Measurements from ENCODE around the gene GIPR. TPM values are rescaled to one million over a fixed set of nuclear protein-coding genes. Genes with fewer than 3 reads are reported as not detected.
A peak's percentile ranks its signal among the peaks of the same experiment; 100 is the strongest.

Gene GIPR
- total RNA-seq, 1 experiment from 2014 or later, result 1.9 TPM

GRCh38 chr19:45713141-45713540, 45.1 kb downstream of the GIPR start:
- no peak for TF ChIP-seq CTCF (conservative IDR thresholded peaks at IDR 0.05; ENCODE audit: low read depth, low read length)
- no peak for TF ChIP-seq EZH2 (IDR thresholded peaks at IDR 0.05; ENCODE audit: low read length, unreplicated experiment)
- TF ChIP-seq EZH2phosphoT487 (IDR thresholded peaks at IDR 0.05; ENCODE audit: borderline replicate concordance, low read length), result no peak
- ATAC-seq (no peak), DNase-seq (no peak)
- Histone ChIP-seq H2AFZ (ENCODE audit: low read length) (no peak overlapping the region), H3F3A (ENCODE audit: low read length, unreplicated experiment) (no peaks in the 10 kb centered on the region), H3K4me2 (ENCODE audit: low read length) (no peak overlapping the region), H3K9ac (ENCODE audit: low read length) (no peak overlapping the region), H3K27me3 (ENCODE audit: low read length) (no peaks in the 10 kb centered on the region), H3K79me2 (ENCODE audit: low read length) (peaks cover 33% of the 10 kb centered on the region), H3K4me1 (ENCODE audit: insufficient read depth, low read length) (peaks cover 15% of the 10 kb centered on the region), H3K4me3 (ENCODE audit: low read length) (no peak overlapping the region), H3K9me2 (replicated peaks; ENCODE audit: low read length) (no peaks in the 10 kb centered on the region), H3K9me3 (ENCODE audit: low read length) (no peaks in the 10 kb centered on the region), H3K27ac (ENCODE audit: low read length) (no peak overlapping the region), H4K20me1 (ENCODE audit: low read length) (no peaks in the 10 kb centered on the region), H3K36me3 (ENCODE audit: low read depth, low read length) (no peaks in the 10 kb centered on the region)
- ChIA-PET CTCF (interaction anchor here (0.5 kb wide), 1 partner anchor 19 kb away, joined by 3 read pairs; no protein-coding TSS in a partner anchor), POLR2A (ENCODE audit: unreplicated experiment) (no interaction called here)
- intact Hi-C loops (cut with micrococcal nuclease), result no loop called here
- no TSS peak for BruUV-seq (replicated peaks)

GRCh38 chr19:45715139-45715538, 47.1 kb downstream of the GIPR start:
- POLR2A ChIA-PET (ENCODE audit: unreplicated experiment), result no interaction called here
- TF ChIP-seq CTCF (conservative IDR thresholded peaks at IDR 0.05; ENCODE audit: low read depth, low read length), result no peak
- TF ChIP-seq EZH2phosphoT487 (IDR thresholded peaks at IDR 0.05; ENCODE audit: borderline replicate concordance, low read length), result no peak
- no peak for TF ChIP-seq EZH2 (IDR thresholded peaks at IDR 0.05; ENCODE audit: low read length, unreplicated experiment)
- no peaks in the 10 kb centered on the region for H3K27me3 ChIP-seq (ENCODE audit: low read length)
- no peak overlapping the region for H3K4me2 ChIP-seq (ENCODE audit: low read length)
- H3K4me1 ChIP-seq (ENCODE audit: insufficient read depth, low read length), result peaks cover 15% of the 10 kb centered on the region
- ATAC-seq (no peak), DNase-seq (no peak)
- H3K4me3 ChIP-seq (ENCODE audit: low read length), result no peak overlapping the region
- H3K27ac ChIP-seq (ENCODE audit: low read length), result no peak overlapping the region
- H4K20me1 ChIP-seq (ENCODE audit: low read length), result no peaks in the 10 kb centered on the region
- CTCF ChIA-PET, result no interaction called here
- no TSS peak for BruUV-seq (replicated peaks)
- H3K36me3 ChIP-seq (ENCODE audit: low read depth, low read length), result no peaks in the 10 kb centered on the region
- intact Hi-C loops (cut with micrococcal nuclease), result no loop called here
- H3F3A ChIP-seq (ENCODE audit: low read length, unreplicated experiment), result no peaks in the 10 kb centered on the region
- H3K9me2 ChIP-seq (replicated peaks; ENCODE audit: low read length), result no peaks in the 10 kb centered on the region
- H2AFZ ChIP-seq (ENCODE audit: low read length), result no peak overlapping the region
- H3K9ac ChIP-seq (ENCODE audit: low read length), result no peak overlapping the region
- H3K9me3 ChIP-seq (ENCODE audit: low read length), result no peaks in the 10 kb centered on the region
- H3K79me2 ChIP-seq (ENCODE audit: low read length), result peaks cover 33% of the 10 kb centered on the region

- H2AFZ ChIP-seq (ENCODE audit: low read length), result peak overlapping the region; percentile 74
Observed at GRCh38 chr19:45716359-45717130, 48.5 kb downstream of the GIPR start.

More at GRCh38 chr19:45716359-45717130, 48.5 kb downstream of the GIPR start:
- Histone ChIP-seq H3K79me2 (ENCODE audit: low read length) (peaks cover 33% of the 10 kb centered on the region), H3K27me3 (ENCODE audit: low read length) (no peaks in the 10 kb centered on the region), H4K20me1 (ENCODE audit: low read length) (no peaks in the 10 kb centered on the region), H3K9ac (ENCODE audit: low read length) (peak overlapping the region; percentile 95), H3K4me3 (ENCODE audit: low read length) (peak overlapping the region; percentile 87), H3K9me3 (ENCODE audit: low read length) (no peaks in the 10 kb centered on the region), H3K4me1 (ENCODE audit: insufficient read depth, low read length) (peaks cover 15% of the 10 kb centered on the region), H3K27ac (ENCODE audit: low read length) (peak overlapping the region; percentile 66), H3K36me3 (ENCODE audit: low read depth, low read length) (no peaks in the 10 kb centered on the region), H3K9me2 (replicated peaks; ENCODE audit: low read length) (no peaks in the 10 kb centered on the region), H3K4me2 (ENCODE audit: low read length) (peak overlapping the region; percentile 94), H3F3A (ENCODE audit: low read length, unreplicated experiment) (no peaks in the 10 kb centered on the region)
- ChIA-PET CTCF (interaction anchor here (0.5 to 1.7 kb wide), 3 partner anchors 14 to 54 kb away, joined by 5 to 10 read pairs (median 9); partner anchors contain the start of genes FBXO46 and SIX5), POLR2A (ENCODE audit: unreplicated experiment) (interaction anchor here (0.9 to 2.0 kb wide), 2 partner anchors 51 to 53 kb away, joined by 5 to 21 read pairs; partner anchors contain the start of gene SIX5)
- intact Hi-C loops (cut with micrococcal nuclease), result loop anchor here (1.0 kb wide), 1 partner anchor 53 kb away; the partner anchor contains the start of gene SIX5
- DNase-seq, result peak; percentile 44
- TF ChIP-seq EZH2 (IDR thresholded peaks at IDR 0.05; ENCODE audit: low read length, unreplicated experiment) (no peak), EZH2phosphoT487 (IDR thresholded peaks at IDR 0.05; ENCODE audit: borderline replicate concordance, low read length) (no peak), CTCF (conservative IDR thresholded peaks at IDR 0.05; ENCODE audit: low read depth, low read length) (no peak)
- BruUV-seq (replicated peaks), result TSS peak; percentile 72
- peak; percentile 41 for ATAC-seq

Data from PC-3 (cell line).